Prostate gland (tissue), 1 donor: ENCODE results near the gene FBXO30.

Experiments
- POLR2A ChIP-seq: fragments of 450-650 bp; IDR thresholded peaks from one replicate; pipeline ENCODE4 v1.6.1; 2016; ENCODE audit warnings: antibody characterized with exemption, mild to moderate bottlenecking
- POLR2AphosphoS5 ChIP-seq: sonication (generic); formaldehyde crosslinking; IDR thresholded peaks from one replicate; pipeline ENCODE4 v1.6.1; 2017; ENCODE audit warnings: antibody characterized with exemption

DNA sequence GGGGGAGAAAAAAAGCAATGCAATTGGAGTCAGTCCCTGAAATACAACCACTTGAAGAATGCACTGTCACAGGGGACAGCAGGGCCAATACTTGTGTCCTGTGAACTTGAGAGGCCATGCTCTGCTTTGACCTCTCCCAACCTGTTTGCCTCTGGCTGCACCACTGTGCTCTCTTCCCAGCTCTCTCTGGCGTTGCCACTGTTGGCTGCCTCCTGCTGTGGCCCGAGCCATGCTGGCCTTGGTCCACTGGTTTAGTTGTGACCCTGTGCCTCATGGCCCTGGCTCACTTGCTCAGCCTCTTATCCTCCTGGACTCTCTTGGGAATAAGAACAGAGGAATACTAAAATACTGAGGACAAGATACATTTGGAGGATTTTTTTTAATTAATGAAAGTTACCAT, 14.5 kb upstream of the FBXO30 start:
- no peak for TF ChIP-seq POLR2AphosphoS5
- no peak for TF ChIP-seq POLR2A
